NCI-H1092 (cell line): ENCODE results near the gene HOXB4.

Experiments used
- DNase-seq: peaks from one replicate; lab custom pipeline; 2025; lab: John Stamatoyannopoulos, UW

The HOXB4 gene

GRCh38 chr17:48571826-48572417 is 6.2 kb downstream of the HOXB4 start:
- DNase-seq = no peak

- DNase-seq = no peak
Observed at GRCh38 chr17:48571024-48571818, 6.9 kb downstream of the HOXB4 start.

GRCh38 chr17:48570325-48571023 is 7.7 kb downstream of the HOXB4 start:
- no peak for DNase-seq

DNA sequence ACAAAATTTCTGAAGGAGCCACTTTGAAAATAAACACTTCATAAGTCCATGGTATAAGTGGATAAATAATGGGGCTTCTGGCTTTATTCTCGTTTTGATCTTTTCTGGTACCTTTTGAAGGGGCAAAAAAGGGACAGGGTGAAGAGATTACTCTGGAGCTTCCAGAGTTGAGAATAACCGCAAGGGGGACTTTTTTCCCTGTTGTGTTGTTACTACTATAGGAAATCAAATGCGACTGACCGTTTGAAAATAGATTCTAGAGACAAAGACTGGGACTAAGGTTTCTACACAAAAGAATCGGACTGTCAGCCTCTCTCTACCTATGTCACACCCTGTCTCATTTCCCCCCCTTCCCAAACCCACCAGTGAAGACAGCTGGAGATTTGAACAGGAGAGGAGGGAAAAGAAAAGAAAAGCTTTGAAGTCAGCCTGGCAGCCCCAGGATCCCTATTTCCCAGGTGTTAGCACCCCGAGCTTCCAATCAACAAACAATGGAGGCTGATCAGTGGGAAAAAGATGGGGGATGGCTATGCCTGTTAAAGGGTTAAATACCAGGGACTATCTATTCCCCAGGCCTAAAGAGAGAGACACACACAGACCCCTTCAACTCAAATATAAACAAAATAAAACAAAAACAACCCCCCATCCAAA is 8.4 kb downstream of the HOXB4 start:
- DNase-seq = no peak

- DNase-seq = no peak
Observed at GRCh38 chr17:48569240-48569582, 8.9 kb downstream of the HOXB4 start.

DNA sequence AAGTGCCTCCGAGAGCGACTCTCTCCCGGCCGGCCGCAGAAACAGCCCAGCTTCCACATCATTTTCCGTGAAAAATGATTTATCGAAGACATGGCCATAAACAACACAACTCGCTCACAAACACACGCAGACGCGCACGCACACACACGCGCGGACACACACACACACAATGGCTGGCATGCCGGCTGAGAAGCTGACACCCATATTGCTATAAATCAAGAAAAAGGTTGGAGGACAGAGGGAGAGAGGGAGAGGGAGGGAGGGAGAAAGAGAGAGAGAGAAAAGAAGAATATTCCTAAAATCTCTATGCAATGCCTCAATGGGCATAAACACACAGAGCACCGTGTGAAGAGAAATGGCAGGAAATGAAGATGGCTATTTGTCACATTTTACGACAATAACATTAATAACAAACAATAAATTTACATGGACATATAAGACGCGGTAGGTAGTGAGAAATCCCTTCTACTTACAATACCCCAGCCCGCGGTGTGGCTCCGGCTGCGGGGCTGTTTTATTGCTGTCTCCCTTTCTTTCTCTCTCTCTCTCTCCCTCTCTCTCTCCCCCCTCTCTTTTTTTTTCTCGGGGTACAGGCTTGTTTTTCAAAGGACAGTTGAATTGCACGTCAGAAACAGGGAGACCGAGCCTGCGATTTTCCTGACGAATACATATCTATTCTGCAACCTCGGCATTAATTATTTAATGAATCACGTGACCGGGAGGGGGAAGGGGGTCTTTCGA is 9.5 kb downstream of the HOXB4 start:
- no peak for DNase-seq

DNA sequence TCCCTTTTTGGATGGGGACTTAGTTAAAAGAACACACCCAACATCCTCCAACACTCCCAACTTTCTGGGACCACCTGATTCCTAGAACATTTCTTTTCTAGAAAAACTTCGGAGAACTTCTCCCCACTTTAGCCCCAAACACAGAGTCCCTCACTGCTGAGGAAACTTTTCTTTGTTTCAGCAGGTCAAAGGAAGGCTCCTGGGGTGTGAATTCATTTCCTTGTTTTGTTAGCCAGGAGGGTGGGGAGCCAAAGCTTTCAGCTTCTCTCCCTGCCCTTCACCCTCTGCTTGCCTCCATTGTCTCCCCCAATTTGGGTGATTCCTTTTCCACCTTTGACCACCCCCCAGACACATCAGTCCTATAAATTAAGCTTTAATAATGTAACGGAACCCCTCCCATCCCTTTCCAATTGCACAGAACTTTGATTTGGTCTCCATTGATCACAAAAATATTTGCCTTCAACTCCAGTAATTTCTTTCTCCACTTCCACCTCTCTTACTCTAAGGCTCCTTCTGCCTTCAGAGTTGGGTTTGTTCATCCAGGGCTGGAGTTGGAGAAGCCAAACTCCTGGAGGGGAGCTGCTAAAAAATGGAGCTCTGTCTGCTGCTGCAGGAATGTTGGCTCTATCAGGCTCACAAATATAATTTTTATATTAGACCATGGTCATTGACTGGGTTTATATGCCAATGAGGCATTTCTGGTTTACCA is 10.3 kb downstream of the HOXB4 start:
- DNase-seq = no peak

DNA sequence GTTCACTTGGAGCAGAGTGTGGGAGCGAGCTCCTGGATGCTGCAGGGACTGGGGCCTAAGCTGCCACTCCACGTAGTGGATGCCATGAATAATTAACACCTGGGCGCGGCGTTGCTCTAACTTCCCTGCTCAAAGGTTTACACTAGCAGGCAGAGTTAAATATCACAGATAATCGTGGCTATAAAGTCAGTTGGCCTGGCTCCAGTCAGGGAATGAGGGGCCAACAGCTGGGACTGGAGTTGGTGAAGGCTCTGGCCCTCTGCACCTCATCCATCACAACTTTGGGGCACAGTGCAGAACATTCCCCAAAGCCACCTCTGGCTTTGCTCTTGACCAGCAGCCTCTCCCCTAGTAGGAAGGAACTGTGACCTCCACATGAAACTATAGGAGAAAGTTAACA is 10.9 kb downstream of the HOXB4 start:
- DNase-seq = no peak

DNA sequence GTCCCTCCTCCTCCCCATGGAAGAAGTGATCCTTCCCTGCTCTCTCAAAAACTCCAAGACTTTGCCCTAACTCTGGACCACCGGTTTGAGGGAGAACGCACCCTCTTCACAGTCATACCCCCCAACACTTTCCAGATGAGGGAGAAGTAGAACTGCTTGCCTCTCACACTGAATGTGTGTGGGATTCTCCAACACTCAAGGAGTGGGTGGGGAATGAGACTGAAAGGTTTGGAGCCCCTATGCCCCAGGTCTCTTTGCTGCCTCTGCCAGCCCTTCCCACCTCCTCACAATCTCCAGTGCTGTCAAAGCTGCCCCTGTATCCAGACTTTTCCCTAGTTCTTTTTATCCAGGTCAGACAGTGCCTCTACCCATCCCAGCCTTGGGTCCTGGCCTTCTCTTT is 11.4 kb downstream of the HOXB4 start:
- DNase-seq = no peak

- no peak for DNase-seq
Observed at GRCh38 chr17:48565925-48566710, 12.0 kb downstream of the HOXB4 start.

DNA sequence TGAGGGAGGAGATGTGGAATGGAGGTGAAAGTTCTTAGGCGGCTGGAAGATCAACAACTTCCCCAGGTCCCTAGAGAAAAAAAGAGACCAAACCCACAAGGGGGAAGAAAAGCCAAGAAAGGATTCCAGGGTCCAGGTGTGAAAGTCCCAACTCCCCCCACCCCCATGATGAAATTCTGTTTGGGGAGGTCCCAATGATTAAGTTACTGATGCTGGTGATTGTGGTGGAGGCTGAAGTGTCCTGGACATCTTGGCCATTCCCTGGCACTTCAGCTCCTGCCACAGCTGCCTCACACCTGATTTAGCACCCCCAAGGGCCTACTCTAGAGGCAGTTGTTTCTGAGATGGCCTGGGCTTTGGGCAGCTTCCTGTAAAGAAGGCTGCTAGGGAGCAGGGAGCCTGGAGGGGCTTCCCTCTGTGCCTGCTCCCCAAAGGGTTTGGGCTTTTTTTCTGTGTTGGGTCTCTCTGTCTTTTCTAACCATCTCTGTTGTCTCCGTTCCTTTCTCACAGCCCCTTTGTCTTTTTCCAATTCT is 13.1 kb downstream of the HOXB4 start:
- no peak for DNase-seq

DNA sequence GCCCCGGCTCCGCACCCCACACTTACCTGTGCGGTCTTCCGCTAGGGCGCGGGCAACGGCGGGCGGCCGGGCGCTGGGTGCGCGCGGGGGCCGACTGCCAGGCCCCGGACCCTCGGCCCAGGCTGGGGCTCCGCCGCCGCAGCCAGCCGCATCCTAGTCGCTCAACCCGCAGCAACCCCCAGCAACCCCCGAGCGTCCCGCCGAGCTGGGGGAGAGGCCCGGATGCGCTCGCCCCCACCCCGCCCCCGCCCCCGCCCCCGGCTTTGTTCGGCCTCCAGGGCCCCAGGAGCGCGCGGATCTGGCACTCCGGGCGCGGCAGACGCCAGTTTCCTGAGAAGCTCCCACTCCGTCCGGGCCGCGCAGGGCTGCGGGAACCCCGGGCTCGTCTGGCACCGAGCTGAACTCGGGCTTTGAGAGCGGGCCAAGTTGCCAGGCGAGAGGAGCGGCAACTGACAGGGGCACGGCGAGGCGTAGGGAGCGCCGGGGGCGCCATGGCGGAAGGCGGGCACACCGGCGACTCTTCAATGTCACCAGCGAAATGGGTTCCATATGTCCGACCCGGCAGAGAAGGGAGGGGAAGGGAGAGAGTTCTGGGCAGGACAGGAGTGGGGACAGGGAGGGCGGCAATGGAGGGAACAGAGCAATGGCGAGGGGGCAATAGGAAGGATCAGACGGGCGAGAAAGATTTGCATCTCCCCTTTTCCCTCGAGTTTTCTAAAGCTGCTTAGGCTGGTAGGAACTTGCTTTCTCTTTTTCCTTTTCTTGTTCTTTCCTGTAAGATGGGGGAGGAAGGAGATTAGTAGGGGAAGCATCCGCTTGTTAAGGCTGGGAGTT is 13.7 kb downstream of the HOXB4 start:
- DNase-seq = no peak

GRCh38 chr17:48563867-48564187 is 14.3 kb downstream of the HOXB4 start:
- no peak for DNase-seq

GRCh38 chr17:48563385-48563838 is 14.7 kb downstream of the HOXB4 start:
- no peak for DNase-seq

- no peak for DNase-seq
Observed at GRCh38 chr17:48562934-48563333, 15.2 kb downstream of the HOXB4 start.

GRCh38 chr17:48561884-48562810 is 16.0 kb downstream of the HOXB4 start:
- DNase-seq = no peak

- DNase-seq = no peak
Observed at GRCh38 chr17:48559840-48560817, 18.0 kb downstream of the HOXB4 start.
